ENCODE measurements around the gene CADM1. TPM values are rescaled to one million over a fixed set of nuclear protein-coding genes. Genes with fewer than 3 reads are reported as not detected.
"Not testable (repeated sequence)": the region's sequence is repeated elsewhere in the genome, so short reads cannot be mapped to it uniquely, and the experiment has no call there.

CADM1 gene
- total RNA-seq, 1 experiment from 2014 or later = 63.0 TPM

DNA sequence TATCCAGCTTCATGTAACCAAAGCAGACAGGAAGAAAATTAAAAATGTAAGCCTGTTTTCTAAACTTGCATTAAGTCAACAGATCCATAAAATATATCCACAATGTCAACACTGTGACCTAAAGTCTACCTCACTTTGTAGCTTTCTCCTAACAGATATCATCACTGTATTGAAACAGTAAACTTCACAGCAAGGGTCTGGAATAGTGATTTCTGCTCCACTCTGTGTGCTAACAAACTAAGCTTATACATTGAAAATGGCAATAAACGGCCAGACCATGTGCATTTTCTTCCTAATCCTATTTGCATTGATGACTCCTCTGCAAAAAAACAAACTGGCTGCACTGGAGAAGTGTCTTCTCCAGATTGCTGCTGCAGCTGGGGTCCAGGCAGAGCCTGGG, 26.8 kb downstream of the CADM1 start:
- no peak for DNase-seq (ENCODE audit: low read depth)

DNA sequence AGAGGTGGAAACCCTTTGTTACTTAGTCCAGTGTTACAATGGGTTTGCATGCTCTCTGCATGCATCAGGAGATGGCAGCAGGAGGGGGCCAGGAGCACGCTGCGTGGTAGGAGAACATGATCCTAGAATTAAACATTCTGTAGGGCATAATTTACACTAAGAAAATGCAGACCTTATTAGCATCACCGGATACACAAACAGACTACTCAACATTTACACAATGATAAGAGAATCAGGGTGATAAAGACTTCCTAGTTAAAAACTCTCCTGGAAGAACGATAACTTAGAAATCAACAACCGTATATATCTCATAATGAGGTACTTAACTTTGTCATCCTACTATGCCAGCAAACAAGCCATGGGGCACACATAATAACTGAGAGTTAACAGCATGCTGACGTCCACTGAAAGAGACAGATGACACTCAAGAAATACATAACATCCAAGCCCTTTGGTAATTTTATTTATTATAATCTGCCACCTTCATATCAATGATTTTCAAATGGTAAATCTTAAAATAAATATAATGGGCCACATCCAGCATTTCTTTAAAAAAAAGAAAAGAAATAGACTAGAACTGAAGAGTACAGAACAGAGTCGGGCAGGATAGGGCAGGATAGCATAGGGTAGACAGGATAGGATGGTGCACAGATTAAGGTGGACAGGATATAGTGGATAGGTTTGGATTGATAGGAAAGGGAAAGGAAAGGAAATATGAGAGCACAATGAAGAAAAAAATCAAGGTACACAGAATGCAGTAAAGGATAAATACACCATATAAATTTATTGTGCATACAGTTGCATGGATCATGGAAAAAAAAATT, 27.5 kb downstream of the CADM1 start:
- no peak for DNase-seq (ENCODE audit: low read depth)

DNA sequence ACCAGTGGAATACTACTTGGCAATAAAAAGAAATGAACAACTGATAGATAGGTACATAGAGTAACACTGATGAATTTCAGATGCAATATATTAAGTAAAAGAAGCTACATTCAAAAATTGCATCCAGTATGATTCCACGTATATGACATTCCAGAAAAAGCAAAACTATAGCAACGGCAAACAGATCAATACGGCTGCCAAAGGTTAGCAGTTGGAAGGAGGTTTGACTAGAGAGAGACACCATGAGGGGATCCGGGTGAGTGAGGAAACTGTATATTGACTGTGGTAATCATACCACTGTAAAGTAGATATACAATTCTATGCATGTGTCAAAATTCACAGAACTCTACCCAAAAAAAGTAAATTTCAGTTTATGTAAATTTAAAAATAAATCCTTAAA, 28.7 kb downstream of the CADM1 start:
- no peak for DNase-seq (ENCODE audit: low read depth)

DNA sequence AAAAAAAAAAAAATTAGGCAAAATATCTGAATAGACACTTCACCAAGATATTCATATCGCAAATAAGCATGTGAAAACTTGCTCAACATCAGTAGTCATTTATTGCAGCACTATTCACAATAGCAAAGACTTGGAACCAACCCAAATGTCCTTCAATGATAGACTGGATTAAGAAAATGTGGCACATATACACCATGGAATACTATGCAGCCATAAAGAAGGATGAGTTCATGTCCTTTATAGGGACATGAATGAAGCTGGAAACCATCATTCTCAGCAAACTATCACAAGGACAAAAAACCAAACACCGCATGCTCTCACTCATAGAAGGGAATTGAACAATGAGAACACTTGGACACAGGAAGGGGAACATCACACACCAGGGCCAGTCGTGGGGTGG, 29.9 kb downstream of the CADM1 start:
- not testable (repeated sequence) for DNase-seq (ENCODE audit: low read depth)

DNA sequence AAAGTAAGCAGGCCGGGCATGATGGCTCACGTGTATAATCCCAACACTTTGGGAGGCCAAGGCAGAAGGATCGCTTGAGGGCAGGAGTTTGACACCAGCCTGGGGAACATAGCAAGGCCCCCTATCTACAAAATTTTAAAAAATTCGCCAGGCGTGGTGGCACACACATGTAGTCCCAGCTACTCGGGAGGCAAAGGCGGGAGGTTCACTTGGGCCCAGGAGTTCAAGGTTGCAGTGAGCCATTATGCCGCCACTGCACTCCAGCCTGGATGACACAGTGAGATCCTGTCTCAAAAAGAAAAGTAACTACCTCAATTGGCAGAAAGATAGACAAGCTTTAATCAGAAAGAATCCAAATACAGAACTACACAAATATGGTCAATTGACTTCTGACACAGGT, 31.0 kb downstream of the CADM1 start:
- DNase-seq (ENCODE audit: low read depth) = no peak

DNA sequence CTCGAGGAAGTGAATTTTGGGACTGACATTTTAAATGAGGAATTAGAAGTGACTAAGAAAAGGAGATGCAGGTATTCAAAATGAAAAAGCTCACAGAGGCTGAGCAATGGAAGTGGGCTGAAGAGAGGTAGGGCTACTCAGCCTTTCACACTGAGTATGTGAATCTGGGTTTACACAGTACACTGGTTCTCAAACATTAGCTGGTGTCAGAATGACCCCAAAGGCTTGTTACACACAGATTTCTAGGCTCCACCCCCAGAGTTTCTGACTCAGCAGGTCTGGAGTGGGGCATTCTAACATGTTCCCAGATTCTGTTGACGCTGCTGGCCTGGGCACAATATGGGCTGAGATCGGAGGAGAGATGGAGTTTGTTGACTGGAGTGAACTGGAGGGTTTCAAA, 32.8 kb downstream of the CADM1 start:
- DNase-seq (ENCODE audit: low read depth) = peak; percentile 8

DNA sequence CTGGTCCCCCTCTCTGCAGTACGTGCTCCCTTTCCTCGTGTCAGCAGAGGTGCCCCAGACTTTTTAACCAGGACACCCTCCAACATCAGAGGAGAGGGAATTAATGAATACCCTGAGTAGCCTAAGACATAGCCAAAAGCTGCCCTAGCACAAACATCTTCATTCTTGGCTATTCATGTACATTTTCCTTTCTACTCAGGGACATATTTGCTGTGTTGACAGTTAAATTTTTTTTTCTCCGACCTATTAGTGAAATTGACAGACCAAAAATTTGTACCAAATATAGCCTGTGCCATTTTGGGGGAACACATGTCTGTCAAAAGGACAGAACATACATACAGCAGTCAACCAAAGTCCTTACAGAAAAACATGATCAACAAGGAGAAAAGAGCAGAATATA, 33.3 kb downstream of the CADM1 start:
- DNase-seq (ENCODE audit: low read depth) = no peak

DNA sequence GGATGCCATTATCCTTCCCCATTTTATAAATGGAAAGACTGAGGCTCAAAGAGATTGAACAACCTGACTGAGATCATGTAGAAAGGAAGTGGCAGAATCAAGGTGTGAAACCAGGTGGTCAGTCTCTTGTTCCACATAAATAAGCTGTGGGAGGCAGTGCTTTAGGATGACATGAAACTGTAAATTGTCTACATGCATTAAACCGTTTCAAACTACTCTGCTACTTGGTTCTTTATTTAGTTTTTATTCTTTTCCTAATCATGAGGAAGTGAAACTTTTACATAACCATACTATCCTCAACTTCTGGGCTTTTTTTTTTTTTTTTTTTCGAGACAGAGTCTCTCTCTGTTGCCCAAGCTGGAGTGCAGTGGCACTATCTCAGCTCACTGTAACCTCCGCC, 34.9 kb downstream of the CADM1 start:
- DNase-seq (ENCODE audit: low read depth) = no peak

DNA sequence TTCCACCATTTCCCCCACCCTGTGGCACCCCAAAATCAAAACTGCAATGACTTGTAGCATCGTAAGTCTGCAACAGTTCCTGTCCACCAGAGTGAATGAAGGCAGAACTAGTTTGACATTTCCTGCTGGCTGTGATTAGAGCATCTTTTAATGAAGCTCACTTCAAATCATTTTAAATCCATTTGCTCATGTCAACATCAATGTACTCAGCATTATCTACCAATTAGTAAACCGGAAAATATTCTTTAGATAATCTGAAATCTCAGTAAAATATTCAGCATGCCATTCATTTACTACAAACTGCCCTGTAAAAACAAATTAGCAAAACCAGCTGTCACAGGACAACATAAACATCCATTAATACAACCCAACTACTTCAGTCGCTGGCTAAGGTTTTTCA, 38.1 kb downstream of the CADM1 start:
- DNase-seq (ENCODE audit: low read depth) = no peak

DNA sequence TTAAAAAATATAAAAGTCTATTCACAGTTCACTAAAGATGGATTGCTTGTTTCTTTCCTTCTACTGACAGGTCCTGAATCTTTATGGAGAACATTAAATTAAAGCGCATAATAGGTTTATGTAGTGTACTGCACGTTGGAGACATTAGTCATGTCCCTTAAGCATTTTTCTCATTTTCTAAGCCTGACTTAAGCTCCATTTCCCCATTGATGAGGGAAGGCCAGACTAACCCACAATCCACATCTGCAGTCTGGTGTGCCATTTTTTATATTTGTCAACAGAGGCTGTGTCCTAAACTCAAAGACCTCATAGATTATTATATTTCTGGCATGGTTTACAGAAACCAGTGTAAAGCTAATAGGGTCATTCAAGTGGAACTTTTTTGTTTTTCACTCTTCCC, 39.9 kb downstream of the CADM1 start:
- DNase-seq (ENCODE audit: low read depth) = peak; percentile 70

DNA sequence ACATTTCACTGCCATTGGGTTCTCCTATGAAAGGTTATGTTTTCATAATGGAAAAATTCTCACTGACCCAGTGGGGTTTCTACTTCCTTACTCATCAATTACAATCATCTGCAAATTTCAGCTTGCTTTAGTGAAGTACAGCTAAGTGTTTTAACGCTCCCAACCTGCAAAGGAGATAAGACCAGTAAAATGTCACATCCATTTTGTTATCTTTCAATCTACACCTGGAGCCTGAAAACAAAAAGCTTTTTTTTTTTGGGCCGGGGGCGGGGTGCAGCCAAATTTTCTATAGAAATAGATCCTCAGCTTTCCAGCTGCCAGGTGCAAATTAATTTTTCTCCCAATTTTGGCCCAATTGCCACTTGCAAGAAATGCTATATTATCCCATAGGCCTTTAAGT, 40.6 kb downstream of the CADM1 start:
- no peak for DNase-seq (ENCODE audit: low read depth)

DNA sequence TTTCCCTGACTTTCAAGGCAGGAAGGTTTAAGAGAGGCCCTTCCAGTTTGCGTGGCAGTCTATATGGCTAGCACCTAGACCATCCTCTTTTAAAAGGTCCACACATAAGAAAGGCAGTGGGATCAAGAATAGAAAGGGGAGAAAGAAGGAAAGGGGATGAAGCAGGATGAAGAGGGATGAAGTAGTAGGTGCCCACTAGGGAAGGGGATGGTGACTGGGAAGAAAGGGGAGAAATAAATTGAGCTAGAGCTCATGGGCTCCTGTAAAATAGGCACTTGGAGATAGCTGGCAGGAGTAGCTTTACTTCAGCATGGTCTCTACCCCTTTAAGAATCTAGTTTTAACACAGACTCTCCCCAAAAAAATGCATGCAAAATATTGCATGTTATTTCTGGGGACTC, 41.5 kb downstream of the CADM1 start:
- no peak for DNase-seq (ENCODE audit: low read depth)

DNA sequence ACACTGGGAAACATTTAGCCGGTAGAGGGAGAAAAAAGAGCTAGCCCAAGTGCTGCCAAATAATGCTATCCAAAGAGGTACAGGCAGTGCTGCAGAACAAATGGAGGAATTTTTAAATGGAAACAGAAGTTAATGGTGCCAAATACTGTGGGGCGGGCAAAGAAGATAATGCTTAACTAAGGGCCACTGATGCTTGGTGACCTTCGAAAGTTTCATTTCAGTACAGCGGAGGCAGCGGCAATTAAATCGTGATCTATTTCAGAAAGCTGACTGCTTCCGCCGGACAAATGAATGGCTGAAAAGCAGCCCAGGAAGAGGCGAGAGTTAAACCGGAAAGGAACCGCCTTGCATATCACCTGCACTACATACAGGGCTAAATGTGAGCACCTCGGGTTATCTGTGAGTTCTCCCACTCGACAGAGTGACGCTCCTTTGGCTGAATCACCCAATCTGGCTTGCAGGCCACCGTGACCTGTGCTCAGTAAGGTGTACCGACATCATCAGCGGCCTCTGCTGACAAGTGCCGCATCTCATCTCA, 42.1 kb downstream of the CADM1 start:
- no peak for DNase-seq (ENCODE audit: low read depth)

DNA sequence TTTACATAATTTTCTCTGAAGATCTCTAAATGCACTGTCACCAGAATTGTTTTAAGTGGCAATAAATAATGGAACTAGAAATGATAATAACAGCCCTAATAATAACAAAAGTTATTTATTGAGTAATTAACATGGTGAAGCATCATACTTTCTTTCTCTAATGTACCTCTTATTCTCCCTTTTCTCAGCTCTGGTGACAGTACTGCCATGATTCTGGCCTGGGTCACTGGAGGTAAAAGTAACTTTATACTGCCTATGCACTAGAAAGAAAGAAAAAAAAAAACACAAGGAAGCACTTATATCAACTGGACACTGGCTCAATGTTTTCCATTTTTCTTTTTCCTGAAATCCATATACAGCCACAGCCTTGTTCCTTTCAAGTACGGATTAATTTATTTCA, 43.7 kb downstream of the CADM1 start:
- no peak for DNase-seq (ENCODE audit: low read depth)

DNA sequence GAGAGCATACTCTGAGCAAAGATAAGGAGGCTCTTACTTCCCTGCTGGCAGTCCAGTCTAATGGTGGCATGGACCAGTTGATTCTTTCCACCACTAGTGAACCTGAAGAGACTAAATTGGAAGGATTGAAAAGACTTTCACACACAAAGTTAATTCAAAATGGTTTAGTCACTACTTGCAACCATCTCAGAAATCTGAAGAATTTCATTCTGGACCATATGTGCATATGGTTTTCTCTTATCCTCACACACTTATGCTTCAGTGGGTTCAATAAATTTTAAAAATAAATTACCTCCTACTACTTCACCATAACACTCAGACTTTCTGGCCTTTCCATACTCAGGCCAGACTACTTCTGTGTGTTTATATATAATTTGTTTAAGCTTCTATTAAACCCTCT, 44.7 kb downstream of the CADM1 start:
- peak; percentile 44 for DNase-seq (ENCODE audit: low read depth)

DNA sequence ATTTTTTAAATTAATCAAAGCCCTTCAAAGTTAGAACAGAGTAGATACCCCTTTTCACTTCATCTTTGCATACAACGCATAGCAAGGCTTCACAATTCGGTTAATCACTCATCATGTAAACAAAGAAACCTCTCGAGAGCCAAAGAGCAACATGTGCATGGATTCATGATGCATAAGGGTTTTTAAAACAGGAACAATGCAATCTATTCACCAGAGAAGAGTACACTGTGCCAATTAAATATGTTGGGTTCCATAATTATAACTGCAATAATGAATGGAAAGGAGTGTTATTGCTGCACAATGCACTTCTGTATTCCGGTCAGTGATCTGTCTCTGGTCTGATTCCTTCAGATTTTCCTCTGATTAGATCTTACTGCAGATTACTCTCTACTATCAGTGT, 45.3 kb downstream of the CADM1 start:
- peak; percentile 47 for DNase-seq (ENCODE audit: low read depth)

DNA sequence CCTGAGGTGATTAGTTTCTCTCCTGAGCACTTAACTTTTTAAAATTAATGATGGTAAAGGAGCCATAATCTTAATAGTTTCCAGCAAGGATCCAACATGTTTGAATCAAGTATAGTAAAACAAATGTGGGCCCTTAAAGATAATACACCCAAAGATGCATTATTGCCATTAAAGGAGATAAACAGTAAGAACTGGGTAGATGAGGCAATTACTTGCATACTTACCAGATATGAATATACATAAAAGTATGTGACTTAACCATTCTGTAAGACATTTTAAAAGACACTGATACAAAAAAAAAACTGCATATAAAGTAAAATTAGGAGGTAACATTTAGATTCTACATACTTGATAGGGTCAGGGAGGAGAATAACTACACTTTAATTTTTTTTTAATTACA, 48.2 kb downstream of the CADM1 start:
- DNase-seq (ENCODE audit: low read depth) = no peak

DNA sequence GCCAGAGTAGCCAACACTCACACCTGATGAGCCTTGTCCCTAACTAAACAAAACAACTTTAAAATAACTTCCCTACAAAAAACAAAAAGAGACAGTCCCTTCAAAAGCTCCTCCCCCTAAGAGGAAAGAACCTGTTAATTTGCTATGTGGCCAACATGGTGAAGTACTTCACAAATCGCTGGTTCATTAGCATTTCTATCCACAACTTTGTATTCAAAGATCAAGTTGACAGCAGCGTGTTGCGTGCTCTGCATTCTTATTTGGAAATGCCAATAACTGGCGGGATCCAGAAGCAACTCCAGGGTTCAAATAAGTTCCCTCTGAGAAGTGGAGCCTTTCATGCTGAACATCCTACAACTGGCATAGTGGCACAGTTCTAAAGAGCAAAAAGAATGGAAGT, 48.6 kb downstream of the CADM1 start:
- DNase-seq (ENCODE audit: low read depth) = no peak

DNA sequence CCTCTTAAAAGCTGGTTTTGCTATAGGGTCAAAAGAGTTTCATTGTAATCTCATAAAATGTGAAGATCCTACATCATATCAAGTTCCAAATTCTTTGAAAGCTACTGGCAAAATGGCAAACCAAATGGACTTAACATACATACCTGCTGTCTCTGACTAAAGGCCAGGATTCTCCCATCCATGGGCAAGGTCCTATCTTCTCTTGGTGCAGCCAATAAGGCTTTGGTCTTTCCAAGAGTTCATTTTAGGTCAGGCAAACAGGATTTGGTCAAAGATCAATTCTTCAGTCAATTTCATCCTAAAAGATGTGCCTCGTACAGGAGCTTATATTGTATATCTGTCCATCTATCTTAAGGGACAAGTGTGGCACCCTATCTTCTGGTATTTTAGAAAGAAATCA, 49.7 kb downstream of the CADM1 start:
- DNase-seq (ENCODE audit: low read depth) = no peak

DNA sequence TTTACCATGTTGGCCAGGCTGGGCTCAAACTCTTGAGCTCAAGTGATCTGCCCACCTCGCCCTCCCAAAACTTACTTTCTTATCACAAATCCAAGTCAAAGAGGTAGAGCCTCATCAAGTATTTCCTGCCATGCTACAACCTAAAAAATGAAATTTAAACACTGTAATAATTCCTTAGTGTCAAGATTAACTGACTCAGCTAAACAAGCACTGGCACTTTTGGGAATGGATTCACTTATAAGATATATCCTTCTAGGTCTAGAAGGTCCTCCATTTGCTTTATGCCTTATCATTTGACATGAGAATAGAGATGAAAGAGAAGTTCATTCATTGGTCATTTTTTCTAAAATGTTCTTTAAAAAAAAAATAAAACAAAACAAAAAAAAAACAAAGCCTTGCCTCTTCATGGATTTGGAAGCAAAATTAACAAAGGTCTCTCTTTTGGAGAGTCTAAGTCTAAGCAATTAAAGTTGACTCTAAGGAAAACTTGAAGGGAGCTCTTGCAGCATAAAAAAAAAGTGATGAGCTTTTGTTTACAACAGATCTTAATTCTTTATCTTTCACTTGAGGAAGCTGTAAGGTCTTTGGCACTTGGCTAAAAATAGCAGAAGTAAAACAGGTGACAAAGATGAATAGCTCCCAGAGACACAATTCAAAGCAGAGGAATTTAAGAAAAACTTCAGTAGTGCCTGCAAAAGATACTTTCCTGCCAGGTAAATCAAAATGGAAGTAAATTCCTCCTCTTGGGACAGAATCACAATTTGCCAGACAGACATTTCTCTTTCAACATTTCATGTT, 50.3 kb downstream of the CADM1 start:
- DNase-seq (ENCODE audit: low read depth) = no peak

DNA sequence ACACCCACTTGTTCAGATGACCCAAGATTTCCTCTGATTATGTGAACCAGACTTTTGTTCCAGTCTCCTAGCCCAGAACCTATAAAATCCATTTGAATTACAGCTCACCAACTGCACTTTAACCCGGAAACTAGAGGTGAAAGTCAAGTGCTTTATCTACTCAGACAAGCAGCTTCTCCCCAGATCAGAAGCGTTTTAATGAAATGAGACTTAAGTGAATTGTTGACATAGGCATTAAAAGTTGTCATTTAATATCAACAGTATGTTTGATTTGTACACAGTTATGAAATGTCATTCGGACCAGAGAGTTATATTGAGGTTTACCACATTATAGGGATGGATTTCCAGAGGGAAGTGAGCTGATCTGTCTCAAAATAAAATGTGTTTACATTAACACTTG, 52.0 kb downstream of the CADM1 start:
- DNase-seq (ENCODE audit: low read depth) = no peak

DNA sequence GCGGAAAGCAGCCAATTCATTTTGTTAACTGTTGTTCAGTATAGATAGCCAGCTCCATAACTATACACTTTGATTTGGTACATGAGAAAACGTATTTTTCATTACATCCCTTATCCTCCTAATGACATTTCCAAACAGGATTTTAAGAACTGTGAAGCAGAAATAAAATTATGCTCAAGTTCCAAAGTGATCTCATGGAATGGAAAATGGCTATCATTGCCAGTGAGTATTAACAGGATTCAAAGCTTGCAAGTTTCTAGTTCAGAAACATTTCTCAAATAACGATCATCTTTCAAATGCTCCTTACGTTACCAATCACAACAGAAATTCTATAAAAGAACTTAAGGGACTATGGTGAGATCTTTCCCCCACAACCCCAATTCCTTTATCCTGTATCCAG, 53.7 kb downstream of the CADM1 start:
- DNase-seq (ENCODE audit: low read depth) = no peak

DNA sequence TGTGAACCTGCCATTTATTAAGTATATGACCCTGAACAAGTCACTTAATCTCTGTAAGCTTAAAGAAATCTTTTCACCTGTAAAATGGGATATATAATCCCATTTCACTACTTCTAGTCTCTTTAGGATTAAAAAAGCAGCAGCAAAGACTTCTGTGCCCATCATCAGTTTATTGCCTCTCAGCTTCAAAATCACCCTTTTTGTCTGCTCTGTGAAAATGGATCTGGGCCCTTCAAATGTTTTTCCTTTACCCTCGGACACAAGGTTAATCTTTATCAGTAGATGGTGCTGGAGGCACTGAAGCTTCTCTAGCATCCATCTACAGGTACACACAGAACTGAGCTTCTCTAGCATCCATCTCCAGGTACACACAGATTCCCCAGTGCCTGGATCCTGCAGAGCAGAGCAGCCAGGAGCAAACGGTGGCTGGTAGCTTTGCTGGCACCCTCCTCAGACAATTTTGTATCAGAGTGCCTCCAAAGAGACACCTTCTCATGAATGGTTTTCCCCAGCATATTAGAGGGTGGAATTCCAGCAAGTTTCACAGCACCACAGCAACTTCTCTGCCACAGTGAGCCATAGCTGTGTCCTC, 56.8 kb downstream of the CADM1 start:
- no peak for DNase-seq (ENCODE audit: low read depth)

All from RPMI7951 (cell line).